GM18909 (cell line): ENCODE data around the gene C1QA.

Experiments
- ATAC-seq: cut with Tn5 transposase; IDR thresholded peaks from one replicate; pipeline ENCODE4 v1.9.1; 2021; ENCODE audit warnings: mild to moderate bottlenecking; ENCODE audit not compliant: unreplicated experiment, poor library complexity

C1QA gene

GRCh38 chr1:22636353-22636752 lies at the start of gene C1QA:
C1QA (plus strand) TSS chr1:22636628; CDS start chr1:22637617, 989 bp downstream.
- no peak for ATAC-seq

- no peak for ATAC-seq
Observed at GRCh38 chr1:22587247-22587646, 49.2 kb upstream of the C1QA start.

- no peak for ATAC-seq
Observed at GRCh38 chr1:22588899-22589422, 47.5 kb upstream of the C1QA start.

- ATAC-seq: no peak
Observed at GRCh38 chr1:22591576-22591975, 44.9 kb upstream of the C1QA start.

GRCh38 chr1:22592051-22592450 lies 44.4 kb upstream of the C1QA start:
- no peak for ATAC-seq

- no peak for ATAC-seq
Observed at GRCh38 chr1:22592919-22593790, 43.3 kb upstream of the C1QA start.

GRCh38 chr1:22594396-22594795 lies 42.0 kb upstream of the C1QA start:
- no peak for ATAC-seq

GRCh38 chr1:22595108-22595507 lies 41.3 kb upstream of the C1QA start:
- no peak for ATAC-seq

- ATAC-seq: no peak
Observed at GRCh38 chr1:22597301-22597965, 39.0 kb upstream of the C1QA start.

GRCh38 chr1:22597996-22598395 lies 38.4 kb upstream of the C1QA start:
- ATAC-seq: no peak

GRCh38 chr1:22598736-22599135 lies 37.7 kb upstream of the C1QA start:
- no peak for ATAC-seq

- no peak for ATAC-seq
Observed at GRCh38 chr1:22600071-22600816, 36.2 kb upstream of the C1QA start.

GRCh38 chr1:22600817-22601605 lies 35.4 kb upstream of the C1QA start:
- no peak for ATAC-seq

GRCh38 chr1:22601610-22602009 lies 34.8 kb upstream of the C1QA start:
- no peak for ATAC-seq

GRCh38 chr1:22602060-22602740 lies 34.2 kb upstream of the C1QA start:
- ATAC-seq: no peak

GRCh38 chr1:22606161-22606560 lies 30.3 kb upstream of the C1QA start:
- no peak for ATAC-seq

GRCh38 chr1:22607154-22607553 lies 29.3 kb upstream of the C1QA start:
- no peak for ATAC-seq

GRCh38 chr1:22608361-22608760 lies 28.1 kb upstream of the C1QA start:
- ATAC-seq: no peak

GRCh38 chr1:22609291-22609690 lies 27.1 kb upstream of the C1QA start:
- no peak for ATAC-seq
